HG03575 (cell line): ENCODE results near the gene ERC1.

ENCODE experiments used
- ATAC-seq: cut with Tn5 transposase; IDR thresholded peaks from one replicate; pipeline ENCODE4 v1.9.1; 2021; ENCODE audit not compliant: unreplicated experiment, insufficient number of reproducible peaks, low FRiP score; ENCODE audit errors: extremely low read depth

ERC1 gene

GRCh38 chr12:1501695-1502378 lies 510.8 kb downstream of the ERC1 start:
- no peak for ATAC-seq

- ATAC-seq, result no peak
Observed at GRCh38 chr12:1502379-1502720, 511.3 kb downstream of the ERC1 start.

GRCh38 chr12:1502831-1503230 lies 511.8 kb downstream of the ERC1 start:
- no peak for ATAC-seq

DNA sequence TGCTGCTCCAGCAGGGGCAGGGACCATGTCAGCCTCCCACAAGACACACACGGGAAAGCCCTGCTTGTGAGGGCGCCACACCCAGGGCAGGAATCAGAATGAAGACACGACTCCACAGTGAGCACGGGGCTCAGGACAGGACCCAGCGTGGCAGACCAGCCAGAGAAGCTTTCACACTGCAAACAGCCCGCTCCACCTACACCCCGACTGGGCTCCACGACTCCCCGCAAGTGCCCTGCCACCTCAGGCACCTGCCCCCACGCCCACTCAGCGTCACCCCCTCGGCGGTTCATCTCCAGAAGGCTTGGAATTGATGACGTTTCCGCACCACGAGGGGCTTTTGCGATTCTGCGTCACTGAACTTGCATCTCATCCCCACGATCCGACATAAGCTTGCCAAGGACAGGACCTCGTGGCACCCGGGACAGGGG lies 512.3 kb downstream of the ERC1 start:
- ATAC-seq, result no peak

DNA sequence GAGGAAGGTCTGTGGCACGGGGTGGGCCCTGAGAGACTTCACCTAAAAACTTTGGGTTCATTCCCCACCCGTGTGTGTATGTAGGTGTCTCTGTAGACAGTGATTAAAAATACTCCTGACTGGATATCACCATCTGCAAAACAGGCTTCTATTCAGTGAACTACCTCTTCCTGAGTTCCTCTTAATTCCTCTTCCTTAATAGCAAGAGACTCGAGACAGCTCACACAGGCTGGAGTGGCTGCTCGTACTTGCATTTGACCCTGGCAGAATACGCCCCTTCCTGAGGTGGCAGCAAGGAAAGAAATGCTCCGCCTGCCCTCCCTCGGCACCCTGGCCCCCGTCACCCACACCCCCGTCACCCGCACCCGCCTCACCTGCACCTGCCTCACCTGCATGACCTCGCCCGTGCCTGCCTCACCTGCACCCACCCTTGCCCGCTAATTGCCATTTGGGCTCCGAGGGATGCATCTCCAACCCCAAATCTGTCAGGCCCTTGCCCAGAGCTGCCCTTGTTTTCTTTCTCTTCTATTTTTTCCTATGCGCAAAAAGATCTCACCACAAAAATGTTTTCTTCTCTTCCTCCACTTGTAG lies 513.4 kb downstream of the ERC1 start:
- no peak for ATAC-seq

DNA sequence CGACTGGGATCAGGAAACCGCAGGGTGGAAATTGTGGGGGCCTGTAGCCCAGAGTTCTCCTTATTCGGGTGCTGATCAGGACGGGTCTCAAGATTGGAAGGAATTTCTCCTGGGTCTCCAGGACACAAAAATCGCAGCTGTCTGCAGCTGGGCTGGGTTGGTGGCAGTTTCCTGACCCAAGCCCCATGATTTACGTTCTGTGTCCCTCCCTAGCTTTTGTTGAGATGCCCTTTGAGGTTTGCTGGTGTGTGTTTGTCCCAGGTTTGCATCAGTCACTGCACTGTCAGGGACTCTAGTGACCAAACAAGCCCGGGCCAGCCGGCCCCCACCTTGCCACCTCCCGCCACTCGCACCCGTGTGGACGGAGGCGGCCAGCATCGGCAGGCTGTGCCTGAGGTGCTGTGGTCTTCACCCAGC lies 513.9 kb downstream of the ERC1 start:
- no peak for ATAC-seq

GRCh38 chr12:1505576-1505975 lies 514.6 kb downstream of the ERC1 start:
- no peak for ATAC-seq

- no peak for ATAC-seq
Observed at GRCh38 chr12:1507308-1507707, 516.3 kb downstream of the ERC1 start.

DNA sequence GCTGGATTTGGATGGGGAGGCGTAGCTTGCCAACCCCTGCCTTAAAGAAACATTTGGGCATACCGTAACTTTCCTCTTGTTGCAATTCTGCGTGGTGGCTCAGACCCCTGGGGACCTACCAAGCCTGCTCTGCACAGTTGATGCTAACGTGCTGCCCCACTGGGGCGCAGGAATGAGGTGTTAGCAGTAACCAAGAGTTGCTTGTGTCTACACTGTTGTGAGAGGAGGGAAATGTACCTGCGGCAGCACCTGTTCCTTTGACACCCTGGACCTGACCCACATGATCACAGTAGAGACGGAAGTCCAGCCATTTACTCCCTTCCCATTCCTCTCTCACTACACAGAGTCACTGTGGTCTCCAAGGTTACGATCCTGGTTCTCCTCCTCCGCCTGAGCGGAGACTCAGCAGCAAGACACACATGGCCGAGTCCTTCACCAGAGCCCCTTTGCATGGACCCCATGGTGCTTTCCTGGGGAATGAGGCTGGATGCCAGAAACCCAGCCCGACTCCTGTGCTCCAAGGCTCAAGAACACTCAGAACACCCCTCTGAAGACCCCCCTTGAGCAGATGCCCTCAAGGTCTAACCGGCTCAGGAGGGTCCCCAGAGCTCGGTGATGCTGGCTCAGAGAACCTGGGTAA lies 518.5 kb downstream of the ERC1 start:
- no peak for ATAC-seq

GRCh38 chr12:1510056-1510812 lies 519.2 kb downstream of the ERC1 start:
- no peak for ATAC-seq

DNA sequence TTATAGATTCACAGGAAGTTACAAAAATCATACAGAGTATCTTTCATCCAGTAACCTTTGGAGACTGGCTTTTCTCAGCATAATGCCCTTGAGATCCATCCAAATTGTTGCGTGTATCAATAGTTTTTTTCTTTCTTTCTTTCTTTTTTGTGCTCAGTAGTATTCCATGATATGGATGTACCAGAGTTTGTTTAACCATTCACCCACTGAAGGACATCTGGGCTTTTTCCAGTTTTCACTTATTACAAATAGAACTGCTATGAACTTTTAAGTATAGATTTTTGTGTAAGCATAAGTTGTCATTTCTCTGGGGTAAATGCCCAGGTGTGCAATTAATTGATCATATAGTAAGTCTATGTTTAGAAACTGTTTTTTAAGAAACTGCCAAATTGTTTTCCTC lies 524.0 kb downstream of the ERC1 start:
- ATAC-seq, result no peak

DNA sequence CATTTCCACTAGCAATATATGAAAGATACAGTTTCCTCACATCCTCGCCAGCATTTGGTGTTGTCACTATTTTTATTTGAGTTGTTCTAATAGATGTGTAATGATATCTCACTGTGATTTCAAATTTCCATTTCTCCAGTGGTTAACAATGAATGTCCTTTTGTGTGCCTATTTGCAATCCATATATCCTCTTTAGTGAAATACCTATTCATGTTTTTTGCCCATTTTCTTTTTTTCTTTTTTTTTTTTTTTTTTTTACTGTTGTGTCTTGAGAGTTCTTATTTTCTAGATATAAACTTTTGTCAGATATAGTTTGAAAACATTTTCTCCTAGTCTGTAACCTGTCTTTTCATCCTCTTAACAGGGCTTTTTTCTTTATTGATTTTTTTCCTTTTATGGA lies 524.4 kb downstream of the ERC1 start:
- no peak for ATAC-seq

- no peak for ATAC-seq
Observed at GRCh38 chr12:1517007-1517406, 526.0 kb downstream of the ERC1 start.

DNA sequence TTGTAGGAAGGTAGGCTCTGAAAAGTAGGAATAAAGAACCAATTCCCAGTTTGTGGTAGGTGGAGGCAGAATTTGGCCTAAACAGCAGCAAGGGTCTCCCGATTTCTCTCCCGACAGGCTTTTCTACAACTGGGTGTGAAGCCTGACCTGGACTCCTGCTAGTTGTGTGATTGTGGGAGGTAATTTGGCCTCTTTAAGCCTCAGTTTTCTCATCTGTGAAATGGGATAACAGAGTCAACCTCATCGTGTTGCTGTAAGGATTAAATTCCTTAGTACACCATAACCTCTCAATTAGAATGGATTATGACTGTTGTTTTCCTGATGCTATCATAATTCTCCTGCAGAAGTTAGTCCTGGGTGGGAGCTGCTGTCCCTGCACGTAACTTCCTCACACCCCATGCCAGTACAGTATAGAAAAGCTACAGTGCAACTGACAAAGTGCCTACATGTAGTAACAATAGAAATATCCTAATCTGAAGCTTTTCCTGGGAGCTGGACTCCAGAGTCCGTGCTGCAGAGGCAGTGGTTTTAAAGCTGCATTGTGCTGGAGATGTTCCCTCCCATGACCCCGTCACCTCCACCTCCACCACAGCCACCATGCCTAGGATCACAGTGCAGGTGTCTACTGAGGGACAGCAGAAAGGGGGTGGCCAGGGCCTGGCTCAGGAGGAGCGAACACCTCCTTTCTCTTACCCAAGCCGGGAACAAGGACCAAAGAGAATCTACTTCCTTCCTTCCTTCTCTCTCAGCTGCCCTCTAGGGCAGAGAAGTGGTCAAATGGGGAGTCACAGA lies 526.9 kb downstream of the ERC1 start:
- no peak for ATAC-seq

DNA sequence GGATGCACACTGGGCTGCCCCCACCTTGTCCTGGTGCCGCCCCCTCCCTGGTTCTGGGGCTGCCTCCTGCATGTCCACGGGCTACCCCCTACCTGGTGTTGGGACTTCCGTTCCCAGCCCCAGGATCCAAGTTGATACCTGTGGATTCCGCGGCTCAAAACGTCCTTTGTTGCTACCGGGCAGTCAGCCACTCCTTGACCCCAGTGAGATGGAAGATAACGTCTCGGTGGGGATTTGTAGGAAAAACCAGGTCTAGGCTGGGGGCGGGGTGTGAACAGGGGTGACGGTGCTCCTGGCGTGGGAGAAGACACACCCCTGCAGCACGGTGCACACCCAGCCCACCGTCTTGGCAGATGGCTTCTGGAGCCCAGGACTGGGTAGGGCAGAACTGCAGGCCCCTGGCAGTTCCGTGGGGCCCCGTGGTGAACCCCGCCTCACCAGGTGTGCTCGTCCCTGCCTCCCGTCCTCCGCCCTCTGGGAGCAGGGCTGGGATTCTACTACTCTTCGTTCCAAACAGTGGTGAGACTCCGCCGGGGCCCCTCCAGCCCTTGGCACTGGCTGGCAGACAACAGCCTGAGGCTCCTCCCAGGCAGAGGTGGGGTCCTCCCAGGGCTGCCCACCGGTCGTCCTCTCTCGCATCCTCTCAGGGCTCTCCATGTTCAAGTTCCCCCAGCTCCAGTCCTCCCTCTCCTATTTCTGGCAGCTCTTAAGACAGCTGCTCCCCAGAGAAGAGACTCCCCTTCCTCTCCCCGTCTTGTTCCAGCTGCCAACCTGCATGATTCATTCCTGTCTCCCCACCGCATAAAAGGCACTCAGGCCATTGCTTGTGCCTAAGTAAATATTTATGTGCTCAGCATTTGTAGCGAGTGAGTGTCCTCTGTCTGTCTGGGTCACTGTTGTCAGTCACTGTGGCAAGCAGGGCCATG lies 527.8 kb downstream of the ERC1 start:
- no peak for ATAC-seq

DNA sequence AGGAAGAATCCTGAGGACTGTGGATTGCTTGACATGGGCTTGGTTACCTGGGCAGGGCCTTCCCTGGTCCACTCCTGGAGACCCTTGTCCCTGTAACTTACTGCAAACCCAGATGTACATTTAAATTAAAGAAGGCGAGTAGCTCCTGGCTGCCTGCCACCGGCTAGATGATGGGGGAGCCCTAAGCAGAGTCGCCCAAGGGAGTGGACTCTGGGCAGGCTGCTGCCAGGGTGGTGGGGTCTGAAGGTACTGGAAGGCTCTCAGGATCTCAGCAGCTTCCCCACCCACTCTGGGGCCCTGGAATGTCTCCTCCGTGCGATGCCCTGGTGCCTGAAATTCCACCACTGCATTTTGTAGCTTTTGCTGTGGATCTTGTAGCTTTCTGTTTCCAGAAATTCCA lies 528.6 kb downstream of the ERC1 start:
- ATAC-seq, result no peak

DNA sequence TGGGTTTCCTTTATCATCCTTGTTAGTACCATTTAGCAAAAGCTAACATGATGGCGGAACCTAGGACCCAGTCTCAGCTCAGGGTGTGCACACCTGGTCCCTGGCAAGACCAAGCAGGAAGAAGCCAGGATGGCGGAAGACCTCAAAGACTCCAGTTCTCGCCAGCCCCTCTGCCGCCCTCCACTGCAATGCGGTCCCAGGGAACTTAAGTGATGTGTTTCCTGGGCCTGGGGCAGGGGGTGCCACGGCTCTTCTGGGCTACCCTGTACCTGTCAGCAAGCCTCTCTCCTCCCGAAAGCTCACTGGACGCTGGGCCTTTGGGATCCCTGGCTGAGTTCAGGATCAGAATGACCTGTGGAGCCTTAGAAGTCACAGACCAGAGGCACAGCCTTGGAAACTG lies 532.0 kb downstream of the ERC1 start:
- no peak for ATAC-seq

GRCh38 chr12:1523558-1524050 lies 532.6 kb downstream of the ERC1 start:
- no peak for ATAC-seq
